ENCODE data around the gene SRP68.

SRP68 gene

GRCh38 chr17:75994802-75995370 is 77.4 kb downstream of the SRP68 start:
- H3K9me3 ChIP-seq (ENCODE audit: control insufficient read depth, insufficient read depth, low read length): no peaks in the 10 kb centered on the region
- H3K27me3 ChIP-seq (ENCODE audit: control insufficient read depth, insufficient read depth, low read length): no peaks in the 10 kb centered on the region
- H3K36me3 ChIP-seq (ENCODE audit: control insufficient read depth, insufficient read depth, low read length): peaks cover 2% of the 10 kb centered on the region
- H3K4me1 ChIP-seq (ENCODE audit: control insufficient read depth, insufficient read depth, low read length): no peaks in the 10 kb centered on the region
- no peak overlapping the region for H3K9ac ChIP-seq (ENCODE audit: low read depth, low read length)
- H3K4me3 ChIP-seq (ENCODE audit: low read depth, low read length): no peak overlapping the region

- H3K9ac ChIP-seq (ENCODE audit: low read depth, low read length): no peak overlapping the region
- no peak overlapping the region for H3K4me3 ChIP-seq (ENCODE audit: low read depth, low read length)
- no peaks in the 10 kb centered on the region for H3K9me3 ChIP-seq (ENCODE audit: control insufficient read depth, insufficient read depth, low read length)
- H3K4me1 ChIP-seq (ENCODE audit: control insufficient read depth, insufficient read depth, low read length): no peaks in the 10 kb centered on the region
- no peaks in the 10 kb centered on the region for H3K27me3 ChIP-seq (ENCODE audit: control insufficient read depth, insufficient read depth, low read length)
- peaks cover 4% of the 10 kb centered on the region for H3K36me3 ChIP-seq (ENCODE audit: control insufficient read depth, insufficient read depth, low read length)
Observed at GRCh38 chr17:75991396-75991795, 80.9 kb downstream of the SRP68 start.

Data from iPS-15b (cell line).